H1 (cell line): Measurements from ENCODE around the gene LRBA. TPM values are rescaled to one million over a fixed set of nuclear protein-coding genes. Genes with fewer than 3 reads are reported as not detected.

Source experiments
- CTCF ChIA-PET: fragments of 300-600 bp; sonication (Branson Sonifier 250); formaldehyde crosslinking; loops from one replicate; lab custom pipeline; 2021; ENCODE audit not compliant: partially characterized antibody; lab: Charles Lee
- POLR2A ChIA-PET: fragments of 300-600 bp; sonication (Branson Sonifier 250); formaldehyde crosslinking; loops from one replicate; lab custom pipeline; 2021; ENCODE audit warnings: inconsistent platforms; ENCODE audit not compliant: partially characterized antibody; lab: Charles Lee
- DNase-seq, 2 experiments: peaks; one replicate each; pipeline versions ENCODE4 v3.0.0 to v3.0.0-alpha.2; 2010 to 2022; ENCODE audit warnings: low spot score in 2 of 2, low read depth in 1 of 2, mixed read lengths in 1 of 2
- FAIRE-seq: peaks from 2 replicates; lab custom pipeline; 2011; peaks lifted over from hg19 to GRCh38; lab: Jason Lieb, UNC
- H2AFZ ChIP-seq: 2 replicates; pipeline ENCODE4 v1.8.1; 2012; ENCODE audit warnings: low read length, inconsistent platforms
- H2AK5ac ChIP-seq: 2 replicates; pipeline ENCODE4 v1.6.1; 2013; ENCODE audit warnings: low read depth, low read length
- H2BK120ac ChIP-seq: replicated peaks from 2 replicates; pipeline ENCODE3; 2013; ENCODE audit warnings: low read depth, low read length, inconsistent platforms
- H2BK12ac ChIP-seq: 2 replicates; pipeline ENCODE4 v1.6.1; 2013; ENCODE audit warnings: low read depth, low read length
- H2BK15ac ChIP-seq: 2 replicates; pipeline ENCODE4 v1.6.1; 2013; ENCODE audit warnings: low read length
- H2BK20ac ChIP-seq: 2 replicates; pipeline ENCODE4 v1.6.1; 2013; ENCODE audit warnings: low read length
- H2BK5ac ChIP-seq: 2 replicates; pipeline ENCODE4 v1.6.1; 2013; ENCODE audit warnings: low read depth, low read length
- H3K14ac ChIP-seq: 2 replicates; pipeline ENCODE4 v1.6.1; 2013; ENCODE audit warnings: inconsistent platforms; ENCODE audit not compliant: insufficient read length
- H3K18ac ChIP-seq: 2 replicates; pipeline ENCODE4 v1.6.1; 2013; ENCODE audit warnings: low read length; ENCODE audit errors: extremely low read depth
- H3K23ac ChIP-seq: 2 replicates; pipeline ENCODE4 v1.6.1; 2013; ENCODE audit warnings: inconsistent platforms; ENCODE audit not compliant: insufficient read length
- H3K23me2 ChIP-seq: 2 replicates; pipeline ENCODE4 v1.6.1; 2013; ENCODE audit warnings: low read depth, low read length
- H3K27ac ChIP-seq: 2 replicates; pipeline ENCODE4 v1.6.1; 2011; ENCODE audit warnings: low read depth, low read length, inconsistent platforms
- H3K27me3 ChIP-seq, 4 experiments: replicated peaks in 1 of 4; 1 replicate in 1 of 4; 2 replicates in 3 of 4; pipeline versions ENCODE4 v1.6.1 to v1.8.1; 2011 to 2013; ENCODE audit warnings: low read length in 3 of 4, mild to moderate bottlenecking in 3 of 4, inconsistent platforms in 2 of 4, mixed read lengths in 2 of 4, moderate library complexity in 1 of 4; ENCODE audit not compliant: control insufficient read depth in 3 of 4, insufficient read depth in 3 of 4; ENCODE audit errors: extremely low read depth in 1 of 4
- H3K36me3 ChIP-seq, 4 experiments: 2 replicates each; pipeline versions ENCODE4 v1.6.1 to v1.8.1; 2011 to 2013; ENCODE audit warnings: mild to moderate bottlenecking in 4 of 4, low read length in 3 of 4, moderate library complexity in 2 of 4, control low read depth in 1 of 4, inconsistent platforms in 1 of 4; ENCODE audit not compliant: insufficient read depth in 4 of 4, control insufficient read depth in 2 of 4
- H3K4ac ChIP-seq: replicated peaks from 2 replicates; pipeline ENCODE3; 2013; ENCODE audit warnings: low read length, low read depth, mixed read lengths, inconsistent platforms; ENCODE audit not compliant: insufficient read length
- H3K4me1 ChIP-seq, 4 experiments: replicated peaks in 1 of 4; 1 replicate in 1 of 4; 2 replicates in 3 of 4; pipeline versions ENCODE4 v1.6.1 to v1.8.1; 2011 to 2013; ENCODE audit warnings: low read length in 3 of 4, inconsistent platforms in 2 of 4, mixed read lengths in 1 of 4; ENCODE audit not compliant: insufficient read depth in 4 of 4, control insufficient read depth in 3 of 4
- H3K4me2 ChIP-seq, 2 experiments: 2 replicates each; pipeline versions ENCODE4 v1.6.1 to v1.8.1; 2011 to 2013; ENCODE audit warnings: low read depth in 2 of 2, low read length in 2 of 2, control low read depth in 1 of 2, inconsistent platforms in 1 of 2, mild to moderate bottlenecking in 1 of 2; ENCODE audit not compliant: insufficient read depth in 1 of 2
- H3K4me3 ChIP-seq, 4 experiments: fragments of 200-600, 300-600 bp in 1 of 4; sonication (generic), shearing (Covaris generic), sonication (Bioruptor Twin) in 1 of 4; 2 replicates each; pipeline versions ENCODE4 v1.5.1 to v1.8.1; 2011 to 2016; ENCODE audit warnings: low read length in 4 of 4, low read depth in 3 of 4, control low read depth in 2 of 4, inconsistent platforms in 2 of 4, mild to moderate bottlenecking in 2 of 4, mixed read lengths in 1 of 4, moderate library complexity in 1 of 4; ENCODE audit not compliant: insufficient read depth in 2 of 4; ENCODE audit errors: extremely low read depth in 1 of 4
- H3K56ac ChIP-seq: replicated peaks from 2 replicates; pipeline ENCODE3; 2013; ENCODE audit warnings: low read depth, mild to moderate bottlenecking, mixed read lengths, low read length, inconsistent platforms; ENCODE audit not compliant: insufficient read length
- H3K79me1 ChIP-seq: 2 replicates; pipeline ENCODE4 v1.6.1; 2013; ENCODE audit warnings: low read depth, low read length, control low read depth
- H3K79me2 ChIP-seq, 2 experiments: 2 replicates each; pipeline versions ENCODE4 v1.6.1 to v1.8.1; 2012 to 2013; ENCODE audit warnings: low read length in 2 of 2, mild to moderate bottlenecking in 2 of 2, inconsistent platforms in 1 of 2; ENCODE audit not compliant: insufficient read depth in 2 of 2, control insufficient read depth in 1 of 2
- H3K9ac ChIP-seq, 4 experiments: replicated peaks in 1 of 4; 1 replicate in 1 of 4; 2 replicates in 3 of 4; pipeline versions ENCODE4 v1.6.1 to v1.8.1; 2011 to 2013; ENCODE audit warnings: low read depth in 3 of 4, low read length in 3 of 4, control low read depth in 2 of 4, mild to moderate bottlenecking in 2 of 4, moderate library complexity in 2 of 4, inconsistent platforms in 1 of 4; ENCODE audit errors: extremely low read depth in 1 of 4
- H3K9me3 ChIP-seq, 2 experiments: 2 replicates each; pipeline versions ENCODE4 v1.6.1 to v1.8.1; 2012 to 2013; ENCODE audit warnings: mild to moderate bottlenecking in 2 of 2, moderate library complexity in 2 of 2, control low read depth in 1 of 2, inconsistent platforms in 1 of 2, low read depth in 1 of 2, low read length in 1 of 2, mixed read lengths in 1 of 2; ENCODE audit not compliant: insufficient read depth in 2 of 2
- H4K20me1 ChIP-seq, 2 experiments: replicated peaks in 1 of 2; 2 replicates each; pipeline versions ENCODE3 to v1.8.1; 2011 to 2013; ENCODE audit warnings: inconsistent platforms in 2 of 2, low read length in 2 of 2, mild to moderate bottlenecking in 1 of 2; ENCODE audit not compliant: insufficient read depth in 2 of 2, control insufficient read depth in 1 of 2
- H4K5ac ChIP-seq: 2 replicates; pipeline ENCODE4 v1.6.1; 2013; ENCODE audit warnings: low read length, low read depth, mixed read lengths, inconsistent platforms; ENCODE audit not compliant: insufficient read length
- H4K8ac ChIP-seq: 2 replicates; pipeline ENCODE4 v1.8.0; 2013; ENCODE audit warnings: mild to moderate bottlenecking, moderate library complexity, low read length, inconsistent platforms; ENCODE audit not compliant: insufficient read depth; ENCODE audit errors: extremely low read depth
- H4K91ac ChIP-seq: replicated peaks from 2 replicates; pipeline ENCODE3; 2013; ENCODE audit warnings: low read length, mixed read lengths, inconsistent platforms; ENCODE audit not compliant: insufficient read length
- BCL11A ChIP-seq, 2 experiments: IDR thresholded peaks; one replicate each; pipeline ENCODE4 v1.6.1; 2011; ENCODE audit warnings: low read depth in 2 of 2, low read length in 2 of 2, mild to moderate bottlenecking in 2 of 2
- BRCA1 ChIP-seq: IDR thresholded peaks from 2 replicates; pipeline ENCODE4 v1.6.1; 2012; ENCODE audit warnings: low read depth, low read length, improper control_type of control experiment
- CHD1 ChIP-seq: IDR thresholded peaks from 2 replicates; pipeline ENCODE4 v1.6.1; 2012; ENCODE audit warnings: low read depth, low read length, improper control_type of control experiment
- CREB1 ChIP-seq: IDR thresholded peaks from 2 replicates; pipeline ENCODE4 v1.6.1; 2012; ENCODE audit warnings: inconsistent platforms
- EP300 ChIP-seq, 2 experiments: IDR thresholded peaks; 1 replicate in 1 of 2; 2 replicates in 1 of 2; pipeline ENCODE4 v1.6.1; 2011 to 2012; ENCODE audit warnings: low read depth in 2 of 2, low read length in 2 of 2, mild to moderate bottlenecking in 2 of 2, borderline replicate concordance in 1 of 2, inconsistent platforms in 1 of 2, moderate library complexity in 1 of 2
- JUND ChIP-seq: IDR thresholded peaks from 2 replicates; pipeline ENCODE4 v1.6.1; 2011; ENCODE audit warnings: mild to moderate bottlenecking, improper control_type of control experiment, low read length
- KDM4A ChIP-seq: IDR thresholded peaks from one replicate; pipeline ENCODE4 v1.7.1; 2012; ENCODE audit warnings: low read depth, mild to moderate bottlenecking, moderate library complexity, low read length, inconsistent platforms; ENCODE audit not compliant: severe bottlenecking
- PHF8 ChIP-seq: fragments of 200-600 bp; sonication (generic); conservative IDR thresholded peaks from 2 replicates; pipeline ENCODE4 v1.7.1; 2012; ENCODE audit warnings: low read depth, mild to moderate bottlenecking, inconsistent platforms, low read length, moderate library complexity
- POU5F1 ChIP-seq: IDR thresholded peaks from 2 replicates; pipeline ENCODE4 v1.6.1; 2011; ENCODE audit warnings: low read depth, mild to moderate bottlenecking, low read length, moderate library complexity
- SP1 ChIP-seq: IDR thresholded peaks from 2 replicates; pipeline ENCODE4 v1.6.1; 2011; ENCODE audit warnings: low read depth, low read length
- SUZ12 ChIP-seq: fragments of 200-600 bp; sonication (generic); IDR thresholded peaks from 2 replicates; pipeline ENCODE4 v1.6.1; 2012; ENCODE audit warnings: mild to moderate bottlenecking, inconsistent platforms, low read length, moderate library complexity, mixed read lengths
- polyA plus RNA-seq, 7 experiments: library from polyadenylated mRNA; depleted of rRNA in 3 of 7; stranded (reverse) in 5 of 7; unstranded in 2 of 7; fragments of >200 nt in 5 of 7; fragments of 200-250 nt in 2 of 7; gene quantifications; 1 replicate in 5 of 7; 2 replicates in 1 of 7; 4 replicates in 1 of 7; pipeline versions ENCODE4 v1.2.1 to v1.2.3, GENCODE V29; 2011 to 2013; ENCODE audit warnings: missing spikeins in 2 of 7, mixed read lengths in 2 of 7
- total RNA-seq: library from RNA; stranded (reverse); fragmentation: NEBNext Ultra II Directional; extraction: Animal tissue kit (Norgen Biotek cat#: 25700); gene quantifications from 2 replicates; pipeline ENCODE4 v1.2.1, GENCODE V29; 2021
- TF ChIP-seq, protein P1 (sequence below): IDR thresholded peaks from 2 replicates; pipeline ENCODE4 v1.6.1; 2012; ENCODE audit warnings: low read length, inconsistent platforms

Gene LRBA
- total and polyA plus RNA-seq, 2 of the 8 experiments (the other 6 are each of a cell fraction or from before 2014, with no cell fraction given): 54.6 to 83.2 TPM

DNA sequence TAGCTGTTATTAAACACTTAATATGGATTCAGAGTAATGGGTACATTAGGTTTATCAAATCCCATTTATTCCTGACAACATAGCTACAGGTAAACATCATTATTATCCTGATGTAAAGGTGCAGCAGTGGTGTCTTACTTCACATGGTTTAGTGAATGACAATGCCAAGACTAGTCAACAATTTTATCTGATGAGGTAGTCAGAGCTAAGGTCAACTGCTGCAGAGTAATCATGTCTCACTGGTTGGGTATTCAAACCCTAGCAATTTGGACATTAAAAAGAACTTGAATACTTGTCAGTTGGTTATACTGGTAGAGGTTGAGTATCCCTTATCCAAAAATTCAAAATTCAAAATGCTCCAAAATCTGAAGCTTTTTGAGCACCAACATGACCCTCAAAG lies 315.5 kb downstream of the LRBA start:
- TF ChIP-seq BRCA1: no peak
- no peak for TF ChIP-seq BCL11A (IDR thresholded peaks at IDR 0.05; ENCODE audit: low read depth in 2 of 2, low read length in 2 of 2)
- TF ChIP-seq SUZ12: no peak
- TF ChIP-seq KDM4A: no peak
- no peak for TF ChIP-seq SP1
- TF ChIP-seq, protein P1, sequence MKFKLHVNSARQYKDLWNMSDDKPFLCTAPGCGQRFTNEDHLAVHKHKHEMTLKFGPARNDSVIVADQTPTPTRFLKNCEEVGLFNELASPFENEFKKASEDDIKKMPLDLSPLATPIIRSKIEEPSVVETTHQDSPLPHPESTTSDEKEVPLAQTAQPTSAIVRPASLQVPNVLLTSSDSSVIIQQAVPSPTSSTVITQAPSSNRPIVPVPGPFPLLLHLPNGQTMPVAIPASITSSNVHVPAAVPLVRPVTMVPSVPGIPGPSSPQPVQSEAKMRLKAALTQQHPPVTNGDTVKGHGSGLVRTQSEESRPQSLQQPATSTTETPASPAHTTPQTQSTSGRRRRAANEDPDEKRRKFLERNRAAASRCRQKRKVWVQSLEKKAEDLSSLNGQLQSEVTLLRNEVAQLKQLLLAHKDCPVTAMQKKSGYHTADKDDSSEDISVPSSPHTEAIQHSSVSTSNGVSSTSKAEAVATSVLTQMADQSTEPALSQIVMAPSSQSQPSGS: no peak
- no peak for TF ChIP-seq CHD1
- TF ChIP-seq CREB1: no peak
- TF ChIP-seq POU5F1: no peak
- TF ChIP-seq JUND: no peak
- TF ChIP-seq PHF8: no peak
- TF ChIP-seq EP300 (IDR thresholded peaks at IDR 0.05; ENCODE audit: borderline replicate concordance in 1 of 2, low read depth in 2 of 2, low read length in 2 of 2): no peak
- FAIRE-seq (no peak), DNase-seq (no peak)
- Histone ChIP-seq H3K9ac (no peak overlapping the region), H3K4me2 (no peak overlapping the region), H4K91ac (no peak overlapping the region), H2BK12ac (no peak overlapping the region), H4K5ac (no peak overlapping the region), H3K36me3 (no peaks in the 10 kb centered on the region), H2AFZ (no peak overlapping the region), H3K18ac (no peak overlapping the region), H4K8ac (no peak overlapping the region), H3K9me3 (no peaks in the 10 kb centered on the region), H3K56ac (no peak overlapping the region), H3K23me2 (no peaks in the 10 kb centered on the region), H2AK5ac (no peak overlapping the region), H2BK5ac (no peak overlapping the region), H3K4ac (no peak overlapping the region), H4K20me1 (no peaks in the 10 kb centered on the region), H3K23ac (no peak overlapping the region), H3K27me3 (no peaks in the 10 kb centered on the region), H3K4me1 (no peaks in the 10 kb centered on the region), H2BK120ac (no peak overlapping the region), H3K27ac (no peak overlapping the region), H2BK15ac (no peak overlapping the region), H3K79me1 (no peaks in the 10 kb centered on the region), H3K79me2 (no peaks in the 10 kb centered on the region), H2BK20ac (no peak overlapping the region), H3K4me3 (no peak overlapping the region), H3K14ac (no peak overlapping the region)
- ChIA-PET CTCF (interaction anchor here (1.2 kb wide), 1 partner anchor 19 kb away, joined by 5 read pairs; no protein-coding TSS in a partner anchor), POLR2A (interaction anchor here (1.3 kb wide), 1 partner anchor 12 kb away, joined by 3 read pairs; no protein-coding TSS in a partner anchor)
